NCI-H146 treated with DMSO at 0.1 percent for 48 hours (cell line): ENCODE results near the gene SSBP1.
"Not testable (repeated sequence)": the region's sequence is repeated elsewhere in the genome, so short reads cannot be mapped to it uniquely, and the experiment has no call there.

ENCODE experiments used
- DNase-seq: peaks from one replicate; lab custom pipeline; 2025; ENCODE audit not compliant: unreplicated experiment; lab: John Stamatoyannopoulos, UW

Gene SSBP1

GRCh38 chr7:141737836-141738591 is at the start of gene SSBP1:
SSBP1 (plus strand) TSS chr7:141738358; CDS start chr7:141739167, 809 bp downstream.
- DNase-seq: peak; percentile 95

GRCh38 chr7:141689072-141689825 is 48.9 kb upstream of the SSBP1 start:
- DNase-seq: not testable (repeated sequence)

- DNase-seq: no peak
Observed at GRCh38 chr7:141691540-141691939, 46.6 kb upstream of the SSBP1 start.

GRCh38 chr7:141691961-141692360 is 46.2 kb upstream of the SSBP1 start:
- no peak for DNase-seq

- no peak for DNase-seq
Observed at GRCh38 chr7:141693082-141693481, 45.1 kb upstream of the SSBP1 start.

GRCh38 chr7:141695803-141696289 is 42.3 kb upstream of the SSBP1 start:
- peak; percentile 70 for DNase-seq

GRCh38 chr7:141696348-141696747 is 41.8 kb upstream of the SSBP1 start:
- no peak for DNase-seq

- DNase-seq: no peak
Observed at GRCh38 chr7:141697211-141697871, 40.8 kb upstream of the SSBP1 start.

GRCh38 chr7:141698247-141699015 is 39.7 kb upstream of the SSBP1 start:
- no peak for DNase-seq

- no peak for DNase-seq
Observed at GRCh38 chr7:141699860-141700259, 38.3 kb upstream of the SSBP1 start.

GRCh38 chr7:141700296-141700847 is 37.8 kb upstream of the SSBP1 start:
- no peak for DNase-seq

GRCh38 chr7:141700848-141701371 is 37.2 kb upstream of the SSBP1 start:
- DNase-seq: peak; percentile 11

- peak; percentile 51 for DNase-seq
Observed at GRCh38 chr7:141701489-141702046, 36.6 kb upstream of the SSBP1 start.

GRCh38 chr7:141702047-141702567 is 36.1 kb upstream of the SSBP1 start, which contains the start of gene DENND11:
DENND11 (minus strand) TSS chr7:141702166; CDS start chr7:141702153, 13 bp downstream.
- no peak for DNase-seq

GRCh38 chr7:141702892-141703291 is 35.3 kb upstream of the SSBP1 start:
- DNase-seq: no peak

- peak; percentile 10 for DNase-seq
Observed at GRCh38 chr7:141704112-141704511, 34.0 kb upstream of the SSBP1 start.

GRCh38 chr7:141704741-141705140 is 33.4 kb upstream of the SSBP1 start:
- no peak for DNase-seq

- peak; percentile 67 for DNase-seq
Observed at GRCh38 chr7:141706239-141707064, 31.7 kb upstream of the SSBP1 start.

- DNase-seq: peak; percentile 84
Observed at GRCh38 chr7:141708351-141708750, 29.8 kb upstream of the SSBP1 start, which contains the start of gene WEE2. WEE2 (plus strand) TSS chr7:141708353; CDS start chr7:141708759, 406 bp downstream.
